ENCODE measurements around the gene GUCY1A1.

The GUCY1A1 gene

DNA sequence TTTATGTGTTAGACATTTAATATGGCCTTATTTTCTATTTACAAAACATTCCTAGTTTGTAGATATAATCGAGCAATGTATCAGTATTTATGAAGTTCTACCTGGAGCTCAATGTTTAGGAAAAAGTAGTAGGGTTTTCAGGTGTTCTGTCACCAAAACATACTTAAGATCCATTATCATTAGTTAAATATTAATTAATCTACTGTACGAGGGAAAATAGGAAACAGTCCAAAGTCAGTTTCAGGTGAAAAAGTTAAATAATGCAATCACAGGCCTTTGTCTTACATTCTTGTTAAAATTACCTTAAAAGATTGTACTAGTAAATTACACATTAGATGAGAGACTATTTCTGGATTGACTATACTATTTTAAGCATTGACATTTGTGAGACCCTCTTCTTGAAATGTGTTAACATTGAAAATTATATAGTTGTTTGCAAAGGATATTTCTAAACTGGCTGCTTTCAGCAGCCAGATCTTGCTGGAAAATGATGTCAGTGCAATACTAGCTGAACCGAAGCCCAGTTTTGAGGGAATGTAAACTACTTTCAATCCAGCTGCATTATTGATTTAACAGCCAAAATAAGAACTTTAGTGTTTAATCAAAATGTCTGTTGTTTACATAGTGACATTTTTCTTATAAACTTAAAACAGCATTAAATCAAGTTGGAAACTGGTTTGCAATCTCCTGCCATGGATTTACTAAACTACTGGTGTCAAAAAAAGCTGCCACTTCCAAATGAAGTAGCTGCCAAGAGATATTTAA, 111.5 kb downstream of the GUCY1A1 start:
- Histone ChIP-seq H3K27ac (peak overlapping the region; percentile 72), H3K9me3 (ENCODE audit: control insufficient read depth, low read length) (no peaks in the 10 kb centered on the region), H3K27me3 (ENCODE audit: control insufficient read depth, insufficient read depth, low read length) (no peaks in the 10 kb centered on the region), H3K36me3 (ENCODE audit: control insufficient read depth, insufficient read depth, low read length) (no peaks in the 10 kb centered on the region), H3K4me2 (ENCODE audit: low read length) (peak overlapping the region; percentile 20), H3K9ac (no peak overlapping the region), H3K4me1 (peaks cover 6% of the 10 kb centered on the region), H2AFZ (no peak overlapping the region), H3K4me3 (ENCODE audit: low read depth, low read length) (no peak overlapping the region), H3K79me2 (no peaks in the 10 kb centered on the region)
- TF ChIP-seq, protein P1, sequence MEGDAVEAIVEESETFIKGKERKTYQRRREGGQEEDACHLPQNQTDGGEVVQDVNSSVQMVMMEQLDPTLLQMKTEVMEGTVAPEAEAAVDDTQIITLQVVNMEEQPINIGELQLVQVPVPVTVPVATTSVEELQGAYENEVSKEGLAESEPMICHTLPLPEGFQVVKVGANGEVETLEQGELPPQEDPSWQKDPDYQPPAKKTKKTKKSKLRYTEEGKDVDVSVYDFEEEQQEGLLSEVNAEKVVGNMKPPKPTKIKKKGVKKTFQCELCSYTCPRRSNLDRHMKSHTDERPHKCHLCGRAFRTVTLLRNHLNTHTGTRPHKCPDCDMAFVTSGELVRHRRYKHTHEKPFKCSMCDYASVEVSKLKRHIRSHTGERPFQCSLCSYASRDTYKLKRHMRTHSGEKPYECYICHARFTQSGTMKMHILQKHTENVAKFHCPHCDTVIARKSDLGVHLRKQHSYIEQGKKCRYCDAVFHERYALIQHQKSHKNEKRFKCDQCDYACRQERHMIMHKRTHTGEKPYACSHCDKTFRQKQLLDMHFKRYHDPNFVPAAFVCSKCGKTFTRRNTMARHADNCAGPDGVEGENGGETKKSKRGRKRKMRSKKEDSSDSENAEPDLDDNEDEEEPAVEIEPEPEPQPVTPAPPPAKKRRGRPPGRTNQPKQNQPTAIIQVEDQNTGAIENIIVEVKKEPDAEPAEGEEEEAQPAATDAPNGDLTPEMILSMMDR (IDR thresholded peaks at IDR 0.05) = no peak

DNA sequence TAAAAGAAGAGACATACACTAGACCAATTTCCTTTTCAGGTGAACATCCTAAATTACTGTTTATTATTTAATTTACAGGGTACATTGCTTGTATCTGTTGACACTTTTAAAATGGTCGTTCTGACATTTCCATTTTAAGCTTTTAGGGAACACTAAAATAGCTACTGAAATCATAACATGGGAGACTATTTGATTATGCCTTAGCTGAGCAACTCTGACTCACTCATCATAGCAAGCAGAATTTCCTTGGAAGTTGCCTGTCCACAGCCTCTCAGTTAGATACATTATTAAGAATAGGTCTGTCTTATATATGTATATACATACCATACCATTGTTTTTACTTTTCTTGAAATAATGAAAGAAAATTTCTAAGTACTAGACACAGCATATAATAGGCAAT, 114.1 kb downstream of the GUCY1A1 start:
- no peaks in the 10 kb centered on the region for H3K36me3 ChIP-seq (ENCODE audit: control insufficient read depth, insufficient read depth, low read length)
- no peak overlapping the region for H3K4me2 ChIP-seq (ENCODE audit: low read length)
- no peak overlapping the region for H2AFZ ChIP-seq
- H3K27me3 ChIP-seq (ENCODE audit: control insufficient read depth, insufficient read depth, low read length) = no peaks in the 10 kb centered on the region
- H3K27ac ChIP-seq = no peak overlapping the region
- TF ChIP-seq, protein P1 (IDR thresholded peaks at IDR 0.05) = no peak
- no peak overlapping the region for H3K4me3 ChIP-seq (ENCODE audit: low read depth, low read length)
- no peaks in the 10 kb centered on the region for H3K79me2 ChIP-seq
- H3K4me1 ChIP-seq = peaks cover 6% of the 10 kb centered on the region
- H3K9me3 ChIP-seq (ENCODE audit: control insufficient read depth, low read length) = no peaks in the 10 kb centered on the region
- H3K9ac ChIP-seq = no peak overlapping the region

DNA sequence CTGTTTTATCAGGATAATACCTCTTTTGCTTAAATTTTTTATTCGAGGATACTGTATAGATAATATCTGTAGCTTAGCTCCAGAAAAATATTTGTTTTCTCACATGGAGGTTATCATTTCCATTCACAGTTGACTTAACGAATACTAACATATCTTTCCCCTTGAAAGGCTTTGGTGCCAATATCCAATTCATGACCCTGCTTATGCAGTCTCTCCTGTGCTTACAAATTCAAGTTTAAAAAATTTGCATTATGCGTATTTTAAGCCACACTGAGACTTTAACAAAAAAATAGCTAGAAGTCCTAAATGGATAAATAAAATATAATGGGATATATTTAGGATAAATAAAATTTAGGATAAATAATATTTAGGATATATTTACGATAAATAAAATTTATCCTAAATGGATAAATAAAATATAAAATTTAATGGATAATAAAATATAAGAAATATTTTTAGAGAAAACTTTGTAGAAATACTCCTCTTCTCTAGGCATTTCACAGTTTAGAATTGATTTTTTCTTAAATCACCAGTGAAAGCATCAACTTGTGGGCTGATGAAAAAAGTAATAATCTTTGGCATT, 114.7 kb downstream of the GUCY1A1 start:
- Histone ChIP-seq H3K36me3 (ENCODE audit: control insufficient read depth, insufficient read depth, low read length) (no peaks in the 10 kb centered on the region), H3K9me3 (ENCODE audit: control insufficient read depth, low read length) (no peaks in the 10 kb centered on the region), H3K79me2 (no peaks in the 10 kb centered on the region), H2AFZ (no peak overlapping the region), H3K9ac (no peak overlapping the region), H3K4me1 (peaks cover 6% of the 10 kb centered on the region), H3K27me3 (ENCODE audit: control insufficient read depth, insufficient read depth, low read length) (no peaks in the 10 kb centered on the region), H3K4me2 (ENCODE audit: low read length) (no peak overlapping the region), H3K27ac (no peak overlapping the region), H3K4me3 (ENCODE audit: low read depth, low read length) (no peak overlapping the region)
- TF ChIP-seq, protein P1 (IDR thresholded peaks at IDR 0.05) = no peak
